ENCODE results near the gene AHR. TPM values are rescaled to one million over a fixed set of nuclear protein-coding genes. Genes with fewer than 3 reads are reported as not detected.

Gene AHR
- total RNA-seq, 6 donors from 2014 or later, result 68.8 to 236 (median 95.6) TPM

- H3K27me3 ChIP-seq, result no peaks in the 10 kb centered on the region
- ATAC-seq (ENCODE audit: low FRiP score in 2 of 2), result no peak
- H3K9me3 ChIP-seq, result no peaks in the 10 kb centered on the region
- TF ChIP-seq POLR2AphosphoS5 (IDR thresholded peaks at IDR 0.05) (no peak), POLR2A (IDR thresholded peaks at IDR 0.05) (no peak), EP300 (IDR thresholded peaks at IDR 0.05) (no peak), CTCF (IDR thresholded peaks at IDR 0.05) (no peak)
- DNase-seq, result no peak
- no peak overlapping the region for H3K4me3 ChIP-seq
- WGBS, 2 donors, result 70 to 81% methylated on average over 2 of the region's 2 CpGs
- H3K27ac ChIP-seq, result peak overlapping the region in 2 of 4 donors; percentile 62 to 99
- H3K4me1 ChIP-seq, result peaks cover 28 to 58% (median 39%) of the 10 kb centered on the region in 4 donors
- H3K36me3 ChIP-seq, result peaks cover 0 to 29% (median 6%) of the 10 kb centered on the region in 4 donors
These were observed 14.2 kb downstream of the AHR start for GRCh38 chr7:17312641-17313040.

- Histone ChIP-seq H3K9me3 (no peaks in the 10 kb centered on the region), H3K4me1 (peaks cover 28 to 58% (median 38%) of the 10 kb centered on the region in 4 donors), H3K36me3 (peaks cover 0 to 31% (median 6%) of the 10 kb centered on the region in 4 donors), H3K4me3 (no peak overlapping the region), H3K27ac (peak overlapping the region in 2 of 4 donors; percentile 62 to 99), H3K27me3 (no peaks in the 10 kb centered on the region)
- ATAC-seq (ENCODE audit: low FRiP score in 2 of 2) (no peak), DNase-seq (no peak)
- TF ChIP-seq POLR2AphosphoS5 (IDR thresholded peaks at IDR 0.05), result no peak
- TF ChIP-seq POLR2A (IDR thresholded peaks at IDR 0.05), result no peak
- TF ChIP-seq CTCF (IDR thresholded peaks at IDR 0.05), result no peak
- no peak for TF ChIP-seq EP300 (IDR thresholded peaks at IDR 0.05)
- 57 to 70% methylated on average over 5 of the region's 5 CpGs for whole genome bisulfite sequencing, 2 donors
These were observed 14.7 kb downstream of the AHR start for GRCh38 chr7:17313194-17313593.

- DNase-seq (no peak), ATAC-seq (ENCODE audit: low FRiP score in 2 of 2) (no peak)
- TF ChIP-seq POLR2A (IDR thresholded peaks at IDR 0.05) (no peak), POLR2AphosphoS5 (IDR thresholded peaks at IDR 0.05) (no peak), EP300 (IDR thresholded peaks at IDR 0.05) (no peak), CTCF (IDR thresholded peaks at IDR 0.05) (no peak)
- Histone ChIP-seq H3K4me3 (no peak overlapping the region), H3K36me3 (peaks cover 0 to 21% (median 6%) of the 10 kb centered on the region in 4 donors), H3K27me3 (no peaks in the 10 kb centered on the region), H3K9me3 (no peaks in the 10 kb centered on the region), H3K27ac (peak overlapping the region in 1 of 4 donors; percentile 99), H3K4me1 (peaks cover 33 to 61% (median 44%) of the 10 kb centered on the region in 4 donors)
These were observed 17.5 kb downstream of the AHR start for GRCh38 chr7:17315974-17316373.

GRCh38 chr7:17318146-17318545 lies 19.7 kb downstream of the AHR start:
- Histone ChIP-seq H3K27ac (peak overlapping the region in 2 of 4 donors; percentile 10 to 36), H3K36me3 (peaks cover 0 to 15% (median 0%) of the 10 kb centered on the region in 4 donors), H3K9me3 (no peaks in the 10 kb centered on the region), H3K27me3 (no peaks in the 10 kb centered on the region), H3K4me3 (no peak overlapping the region), H3K4me1 (peaks cover 30 to 57% (median 41%) of the 10 kb centered on the region in 4 donors)
- ATAC-seq (ENCODE audit: low FRiP score in 2 of 2) (peak in 1 of 2 donors; percentile 73), DNase-seq (no peak)
- 77 to 79% methylated on average over 3 of the region's 3 CpGs for WGBS, 2 donors
- no peak for TF ChIP-seq EP300 (IDR thresholded peaks at IDR 0.05)
- no peak for TF ChIP-seq POLR2A (IDR thresholded peaks at IDR 0.05)
- no peak for TF ChIP-seq CTCF (IDR thresholded peaks at IDR 0.05)
- TF ChIP-seq POLR2AphosphoS5 (IDR thresholded peaks at IDR 0.05), result no peak

All from upper lobe of left lung (tissue), 6 donors.